Measurements from ENCODE around the gene MAT2B. TPM values are rescaled to one million over a fixed set of nuclear protein-coding genes. Genes with fewer than 3 reads are reported as not detected.

The MAT2B gene
- 100 to 1,000 TPM; 112 to 119 TPM for total RNA-seq

DNA sequence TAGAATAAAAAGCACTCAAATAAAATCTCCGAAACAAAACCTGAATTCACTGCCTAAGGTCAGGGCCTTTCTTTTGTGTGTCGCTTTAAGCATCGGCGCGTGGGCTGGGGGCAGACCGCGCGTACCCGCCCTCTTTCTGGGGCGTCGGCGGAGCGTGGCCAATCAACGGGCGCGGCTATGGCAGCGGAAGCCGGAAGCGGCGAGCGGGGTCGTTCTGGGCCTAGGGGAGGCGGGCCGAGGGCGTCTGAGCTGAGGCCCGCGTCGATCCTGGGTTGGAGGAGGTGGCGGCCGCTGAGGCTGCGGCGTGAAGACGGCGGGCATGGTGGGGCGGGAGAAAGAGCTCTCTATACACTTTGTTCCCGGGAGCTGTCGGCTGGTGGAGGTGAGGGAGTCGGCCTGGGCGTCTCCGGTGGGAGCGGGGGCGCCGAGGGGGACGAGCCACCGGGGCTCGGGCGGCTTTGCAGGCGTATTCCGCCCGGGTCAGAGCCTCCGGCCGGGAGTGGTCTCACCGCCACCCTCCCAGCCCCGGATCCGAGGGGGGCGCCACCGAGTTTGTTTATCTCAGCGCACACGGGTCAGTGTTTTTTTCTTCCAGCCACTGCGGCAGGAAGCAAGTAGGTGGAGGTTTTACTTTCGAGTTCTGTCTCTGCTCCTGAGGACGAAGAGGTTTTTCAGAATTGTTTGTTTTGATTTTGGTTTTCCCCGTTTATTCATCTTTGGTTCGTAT, at the start of gene MAT2B:
Gene MAT2B, plus strand, starts transcription at position 252 of the 727 bp plus-strand sequence. Its CDS starts 68 bp downstream, at position 320.
- ChIA-PET POLR2A (interaction anchor here (0.7 to 9.6 kb wide), 14 partner anchors 9 to 67 kb away, joined by 3 to 418 read pairs (median 4); partner anchors contain the start of genes CCNG1, HMMR and NUDCD2), CTCF (interaction anchor here (0.5 to 4.2 kb wide), 5 partner anchors 10 to 63 kb away, joined by 3 to 63 read pairs (median 4); partner anchors contain the start of genes HMMR and NUDCD2)
- H3K27ac Mint-ChIP-seq = peak within 1 kb of the TSS; percentile 99
- H3K27me3 Mint-ChIP-seq = no peaks in the 10 kb centered on the region
- H3K36me3 Mint-ChIP-seq (ENCODE audit: low read depth) = peaks cover 20% of the 10 kb centered on the region
- peak; percentile 96 for DNase-seq
- H3K4me3 Mint-ChIP-seq = peak within 1 kb of the TSS; percentile 96
- peaks cover 36% of the 10 kb centered on the region for H3K4me1 Mint-ChIP-seq
- H3K9me3 Mint-ChIP-seq = no peaks in the 10 kb centered on the region

DNA sequence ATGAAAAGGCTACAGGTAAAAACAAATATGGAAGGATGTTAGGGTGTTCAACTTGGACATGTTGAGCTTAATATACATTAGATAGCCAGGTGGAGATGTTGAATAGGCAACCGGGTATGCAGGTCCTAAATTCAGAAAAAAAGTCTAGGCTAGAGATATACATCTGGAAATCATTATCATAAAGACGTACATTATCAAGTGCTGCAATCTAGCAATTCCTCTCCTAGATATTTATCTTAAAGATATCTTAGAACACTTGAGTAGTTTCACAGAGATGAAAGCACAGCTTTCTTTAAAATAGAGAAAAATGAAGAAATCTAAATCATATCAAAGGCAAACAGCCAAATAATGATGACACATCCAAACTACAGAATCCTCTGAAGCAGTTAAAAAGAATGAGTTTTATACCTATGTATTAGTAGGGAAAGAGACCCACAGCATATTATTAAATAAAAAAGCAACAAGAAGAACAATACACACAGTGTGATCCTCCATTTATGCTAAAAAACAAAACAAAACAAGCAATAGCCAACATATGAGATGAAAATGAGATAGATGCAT, 49.3 kb upstream of the MAT2B start:
- POLR2A ChIA-PET = interaction anchor here (9.6 kb wide), 1 partner anchor 15 kb away, joined by 385 read pairs; the partner anchor contains the start of gene CCNG1
- peaks cover 60% of the 10 kb centered on the region for H3K36me3 Mint-ChIP-seq (ENCODE audit: low read depth)
- DNase-seq = no peak
- H3K4me1 Mint-ChIP-seq = peaks cover 30% of the 10 kb centered on the region
- H3K4me3 Mint-ChIP-seq = no peak overlapping the region
- CTCF ChIA-PET = interaction anchor here (0.9 kb wide), 1 partner anchor 18 kb away, joined by 3 read pairs; the partner anchor contains the start of gene CCNG1
- no peaks in the 10 kb centered on the region for H3K27me3 Mint-ChIP-seq
- H3K9me3 Mint-ChIP-seq = no peaks in the 10 kb centered on the region
- peak overlapping the region; percentile 42 for H3K27ac Mint-ChIP-seq

DNA sequence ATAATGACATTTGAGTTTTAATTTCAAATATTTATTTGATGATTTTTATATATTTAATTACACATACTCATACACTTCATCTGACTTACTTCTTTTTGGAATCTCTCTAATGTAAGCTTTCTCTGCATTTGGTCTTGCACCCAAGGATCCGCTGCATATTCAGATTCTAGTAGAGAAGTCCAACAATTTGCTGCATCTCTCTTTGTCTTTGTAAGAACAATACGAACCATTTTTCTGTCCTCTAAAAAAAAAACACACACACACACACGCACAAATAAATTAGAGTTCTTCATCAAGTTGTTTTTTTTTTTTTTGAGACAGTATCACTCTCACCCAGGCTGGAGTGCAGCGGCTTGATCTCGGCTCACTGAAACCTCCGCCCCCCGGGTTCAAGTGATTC, 48.6 kb upstream of the MAT2B start:
- POLR2A ChIA-PET = interaction anchor here (6.7 to 9.6 kb wide), 2 partner anchors 16 to 49 kb away, joined by 385 to 418 read pairs; partner anchors contain the start of genes CCNG1 and MAT2B
- CTCF ChIA-PET = interaction anchor here (0.9 kb wide), 1 partner anchor 19 kb away, joined by 3 read pairs; the partner anchor contains the start of gene CCNG1
- no peak overlapping the region for H3K27ac Mint-ChIP-seq
- no peaks in the 10 kb centered on the region for H3K27me3 Mint-ChIP-seq
- no peak overlapping the region for H3K4me3 Mint-ChIP-seq
- peaks cover 32% of the 10 kb centered on the region for H3K4me1 Mint-ChIP-seq
- peaks cover 53% of the 10 kb centered on the region for H3K36me3 Mint-ChIP-seq (ENCODE audit: low read depth)
- no peak for DNase-seq
- no peaks in the 10 kb centered on the region for H3K9me3 Mint-ChIP-seq

GRCh38 chr5:163458778-163459385, 46.5 kb upstream of the MAT2B start:
- Mint-ChIP-seq H3K36me3 (ENCODE audit: low read depth) (peaks cover 59% of the 10 kb centered on the region), H3K27me3 (no peaks in the 10 kb centered on the region), H3K9me3 (no peaks in the 10 kb centered on the region), H3K4me3 (peak overlapping the region; percentile 80), H3K4me1 (peaks cover 45% of the 10 kb centered on the region), H3K27ac (peak overlapping the region; percentile 98)
- POLR2A ChIA-PET = interaction anchor here (0.8 to 9.6 kb wide), 9 partner anchors 10 to 51 kb away, joined by 3 to 418 read pairs (median 23); partner anchors contain the start of genes CCNG1 and MAT2B
- CTCF ChIA-PET = interaction anchor here (1.7 to 5.7 kb wide), 6 partner anchors 10 to 50 kb away, joined by 5 to 63 read pairs (median 24); partner anchors contain the start of genes CCNG1 and MAT2B
- DNase-seq = no peak

DNA sequence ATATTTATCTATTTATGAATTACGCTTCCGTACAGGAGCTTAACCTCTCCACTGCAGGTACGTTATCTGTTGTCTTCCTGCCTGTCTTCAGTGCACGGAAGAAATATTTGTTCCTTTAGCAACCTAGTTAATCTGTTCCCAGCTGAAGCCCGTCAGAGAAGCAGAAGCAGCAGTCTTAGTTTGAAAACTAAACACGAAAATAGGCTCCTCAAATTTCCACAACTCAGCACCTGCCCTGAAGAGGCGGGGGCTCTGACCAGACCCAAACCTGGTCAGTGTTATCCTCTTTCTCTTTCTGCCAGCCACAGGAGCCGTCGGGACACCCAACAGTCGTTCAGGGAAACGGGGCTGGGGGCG, 46.0 kb upstream of the MAT2B start:
- Mint-ChIP-seq H3K4me3 (peak overlapping the region; percentile 80), H3K4me1 (peaks cover 50% of the 10 kb centered on the region), H3K36me3 (ENCODE audit: low read depth) (peaks cover 63% of the 10 kb centered on the region), H3K27me3 (no peaks in the 10 kb centered on the region), H3K27ac (peak overlapping the region; percentile 98), H3K9me3 (no peaks in the 10 kb centered on the region)
- POLR2A ChIA-PET = interaction anchor here (0.8 to 9.6 kb wide), 12 partner anchors 11 to 52 kb away, joined by 3 to 418 read pairs (median 10); partner anchors contain the start of genes CCNG1 and MAT2B
- DNase-seq = no peak
- CTCF ChIA-PET = interaction anchor here (1.3 to 5.7 kb wide), 7 partner anchors 9 to 52 kb away, joined by 4 to 63 read pairs (median 17); partner anchors contain the start of genes CCNG1 and MAT2B

DNA sequence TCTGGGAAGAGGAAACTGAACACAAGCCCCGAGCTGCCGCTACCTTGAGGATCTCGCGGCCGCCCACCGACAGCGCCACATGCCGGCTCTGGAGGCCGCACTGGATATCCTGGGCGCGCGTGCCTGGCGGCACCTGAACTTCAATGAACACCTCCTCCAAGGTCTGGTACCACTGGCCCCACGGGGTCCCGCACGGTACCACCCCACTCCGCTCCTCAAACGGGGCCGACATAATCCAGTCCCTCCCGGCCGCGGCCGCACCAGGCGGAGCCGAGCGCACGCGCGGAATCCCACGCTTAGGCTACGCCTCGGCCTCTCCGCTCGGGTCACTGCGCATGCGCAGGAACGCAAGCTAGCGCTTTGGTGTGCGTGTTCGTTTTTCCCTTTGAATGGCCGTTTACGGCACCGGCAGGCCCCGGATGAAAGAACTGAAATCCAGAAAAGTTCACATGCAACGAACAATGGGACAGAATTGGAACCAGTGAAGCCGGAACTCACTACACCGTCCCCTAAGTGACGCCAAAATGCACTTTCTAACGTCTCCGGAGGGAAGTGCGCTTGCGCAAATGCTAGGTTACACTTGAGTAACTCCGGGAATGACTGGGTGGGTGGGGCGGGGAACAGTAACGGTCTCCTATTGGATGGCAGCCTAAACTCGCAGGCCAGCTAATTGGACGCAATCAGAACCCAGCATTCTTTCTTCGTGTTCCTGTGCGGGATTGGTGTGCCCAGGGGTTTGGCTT, 45.4 kb upstream of the MAT2B start, which contains the start of gene NUDCD2:
Gene NUDCD2, minus strand, starts transcription at position 284 of the 743 bp plus-strand sequence. Its CDS starts 52 bp downstream, at position 232.
- Mint-ChIP-seq H3K27ac (peak within 1 kb of the TSS; percentile 98), H3K4me1 (peaks cover 51% of the 10 kb centered on the region), H3K9me3 (no peaks in the 10 kb centered on the region), H3K36me3 (ENCODE audit: low read depth) (peaks cover 63% of the 10 kb centered on the region), H3K27me3 (no peaks in the 10 kb centered on the region), H3K4me3 (peak within 1 kb of the TSS; percentile 80)
- DNase-seq = peak; percentile 95
- ChIA-PET POLR2A (interaction anchor here (0.8 to 9.6 kb wide), 18 partner anchors 11 to 52 kb away, joined by 3 to 418 read pairs (median 8); partner anchors contain the start of genes CCNG1 and MAT2B), CTCF (interaction anchor here (1.2 to 5.7 kb wide), 8 partner anchors 9 to 52 kb away, joined by 4 to 63 read pairs (median 16); partner anchors contain the start of genes CCNG1 and MAT2B)

GRCh38 chr5:163460562-163461171, 44.8 kb upstream of the MAT2B start, which contains the start of gene HMMR:
Gene HMMR, plus strand, starts transcription at chr5:163460632. Its CDS starts 61 bp downstream, at chr5:163460693.
- Mint-ChIP-seq H3K27me3 (no peaks in the 10 kb centered on the region), H3K27ac (peak within 1 kb of the TSS; percentile 98), H3K4me3 (peak within 1 kb of the TSS; percentile 80), H3K4me1 (peaks cover 47% of the 10 kb centered on the region), H3K9me3 (no peaks in the 10 kb centered on the region), H3K36me3 (ENCODE audit: low read depth) (peaks cover 59% of the 10 kb centered on the region)
- no peak for DNase-seq
- POLR2A ChIA-PET = interaction anchor here (0.9 to 9.6 kb wide), 18 partner anchors 8 to 52 kb away, joined by 3 to 418 read pairs (median 8); partner anchors contain the start of genes CCNG1 and MAT2B
- CTCF ChIA-PET = interaction anchor here (1.2 to 5.7 kb wide), 8 partner anchors 8 to 51 kb away, joined by 4 to 63 read pairs (median 16); partner anchors contain the start of genes CCNG1 and MAT2B

- CTCF ChIA-PET = interaction anchor here (1.0 to 5.7 kb wide), 3 partner anchors 13 to 41 kb away, joined by 3 to 63 read pairs (median 32); partner anchors contain the start of genes CCNG1 and MAT2B
- POLR2A ChIA-PET = interaction anchor here (6.7 to 9.6 kb wide), 2 partner anchors 22 to 43 kb away, joined by 385 to 418 read pairs; partner anchors contain the start of genes CCNG1 and MAT2B
- DNase-seq = no peak
- H3K4me1 Mint-ChIP-seq = peaks cover 42% of the 10 kb centered on the region
- H3K27me3 Mint-ChIP-seq = no peaks in the 10 kb centered on the region
- no peaks in the 10 kb centered on the region for H3K9me3 Mint-ChIP-seq
- H3K4me3 Mint-ChIP-seq = peak overlapping the region; percentile 34
- H3K27ac Mint-ChIP-seq = peak overlapping the region; percentile 98
- peaks cover 52% of the 10 kb centered on the region for H3K36me3 Mint-ChIP-seq (ENCODE audit: low read depth)
These were observed 42.4 kb upstream of the MAT2B start for GRCh38 chr5:163463063-163463435.

DNA sequence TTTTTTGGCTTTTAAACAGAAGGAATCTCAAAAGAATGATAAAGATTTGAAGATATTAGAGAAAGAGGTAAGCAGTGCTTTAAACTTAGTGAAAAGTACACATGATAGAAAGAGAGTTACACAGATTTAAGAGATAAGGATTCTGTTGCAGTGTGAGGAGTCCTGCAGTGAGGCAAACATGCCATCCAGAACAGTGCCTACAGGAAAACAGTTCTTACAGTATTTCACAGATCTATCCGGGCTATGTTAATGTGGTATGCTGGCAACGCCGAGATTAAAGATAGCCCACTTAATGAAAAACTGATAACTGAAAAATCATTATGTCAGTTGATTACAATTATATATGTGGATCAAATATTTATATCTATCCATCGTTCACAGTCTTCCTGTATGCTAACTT, 37.7 kb upstream of the MAT2B start:
- no peaks in the 10 kb centered on the region for H3K9me3 Mint-ChIP-seq
- CTCF ChIA-PET = interaction anchor here (4.4 kb wide), 1 partner anchor 8 kb away, joined by 17 read pairs; the partner anchor contains the start of genes HMMR and NUDCD2
- H3K4me1 Mint-ChIP-seq = peaks cover 39% of the 10 kb centered on the region
- DNase-seq = no peak
- H3K4me3 Mint-ChIP-seq = no peak overlapping the region
- peaks cover 70% of the 10 kb centered on the region for H3K36me3 Mint-ChIP-seq (ENCODE audit: low read depth)
- POLR2A ChIA-PET = interaction anchor here (1.3 to 8.1 kb wide), 2 partner anchors 8 to 30 kb away, joined by 3 to 69 read pairs; partner anchors contain the start of genes CCNG1, HMMR and NUDCD2
- no peaks in the 10 kb centered on the region for H3K27me3 Mint-ChIP-seq
- H3K27ac Mint-ChIP-seq = peak overlapping the region; percentile 45

- POLR2A ChIA-PET = interaction anchor here (0.8 to 8.1 kb wide), 4 partner anchors 14 to 33 kb away, joined by 3 to 69 read pairs (median 6); partner anchors contain the start of genes HMMR, MAT2B and NUDCD2
- CTCF ChIA-PET = interaction anchor here (1.4 to 2.8 kb wide), 3 partner anchors 13 to 30 kb away, joined by 5 to 14 read pairs (median 9); partner anchors contain the start of genes HMMR and NUDCD2
- H3K9me3 Mint-ChIP-seq = no peaks in the 10 kb centered on the region
- peaks cover 83% of the 10 kb centered on the region for H3K36me3 Mint-ChIP-seq (ENCODE audit: low read depth)
- no peaks in the 10 kb centered on the region for H3K27me3 Mint-ChIP-seq
- no peak overlapping the region for H3K27ac Mint-ChIP-seq
- no peak overlapping the region for H3K4me3 Mint-ChIP-seq
- H3K4me1 Mint-ChIP-seq = peaks cover 12% of the 10 kb centered on the region
- DNase-seq = no peak
These were observed 31.7 kb upstream of the MAT2B start for GRCh38 chr5:163473635-163474243.
